ACHN (cell line): ENCODE measurements around the gene TIGD7.
A peak's percentile ranks its signal among the peaks of the same experiment; 100 is the strongest.
"Not testable (repeated sequence)": the region's sequence is repeated elsewhere in the genome, so short reads cannot be mapped to it uniquely, and the experiment has no call there.

Experiments
- DNase-seq: peaks from one replicate; pipeline ENCODE4 v3.0.0-alpha.2; 2015
- in situ Hi-C: cut with HindIII; loops from 2 replicates; pipeline ENCODE4 v1.10.0; 2017; ENCODE audit warnings: low sequenced_read_pairs, low pct_ligation_motif_present, low pct_unique_long_range_greater_than_20kb

The TIGD7 gene

DNA sequence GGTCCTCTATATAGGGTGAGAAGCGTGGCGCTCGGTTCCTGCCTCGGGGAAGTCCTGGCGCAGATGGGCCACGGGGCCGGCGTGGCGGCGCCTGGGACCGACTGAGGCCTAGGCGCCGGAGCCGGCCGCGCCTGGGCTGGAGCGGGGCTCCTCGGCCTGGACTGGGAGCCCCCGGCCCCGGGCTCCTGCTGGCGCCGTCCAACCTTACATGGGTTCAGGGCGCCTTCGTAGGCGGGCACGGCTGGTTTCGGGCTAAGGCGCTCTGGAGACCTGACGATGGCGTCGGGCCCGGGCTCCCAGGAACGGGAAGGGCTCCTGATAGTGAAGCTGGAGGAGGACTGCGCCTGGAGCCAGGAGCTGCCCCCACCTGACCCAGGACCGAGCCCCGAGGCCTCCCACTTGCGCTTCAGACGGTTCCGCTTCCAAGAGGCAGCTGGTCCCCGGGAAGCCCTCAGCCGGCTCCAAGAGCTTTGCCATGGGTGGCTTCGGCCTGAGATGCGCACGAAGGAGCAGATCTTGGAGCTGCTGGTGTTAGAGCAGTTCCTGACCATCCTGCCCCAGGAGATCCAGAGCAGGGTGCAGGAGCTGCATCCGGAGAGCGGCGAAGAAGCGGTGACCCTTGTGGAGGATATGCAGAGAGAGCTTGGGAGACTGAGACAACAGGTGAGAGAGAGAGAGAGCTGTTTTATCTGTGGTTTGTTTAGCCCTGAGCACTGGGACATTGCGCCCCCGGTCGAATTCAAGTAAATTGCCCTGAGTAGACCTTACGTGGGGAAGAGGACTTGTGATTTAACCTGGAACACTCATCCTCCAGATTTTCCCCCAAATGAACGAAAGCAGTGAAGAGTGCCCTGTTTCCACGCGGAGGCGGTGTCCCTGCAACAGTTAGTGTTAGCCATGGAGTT, 21.4 kb downstream of the TIGD7 start:
- in situ Hi-C loops: no loop called here
- no peak for DNase-seq

DNA sequence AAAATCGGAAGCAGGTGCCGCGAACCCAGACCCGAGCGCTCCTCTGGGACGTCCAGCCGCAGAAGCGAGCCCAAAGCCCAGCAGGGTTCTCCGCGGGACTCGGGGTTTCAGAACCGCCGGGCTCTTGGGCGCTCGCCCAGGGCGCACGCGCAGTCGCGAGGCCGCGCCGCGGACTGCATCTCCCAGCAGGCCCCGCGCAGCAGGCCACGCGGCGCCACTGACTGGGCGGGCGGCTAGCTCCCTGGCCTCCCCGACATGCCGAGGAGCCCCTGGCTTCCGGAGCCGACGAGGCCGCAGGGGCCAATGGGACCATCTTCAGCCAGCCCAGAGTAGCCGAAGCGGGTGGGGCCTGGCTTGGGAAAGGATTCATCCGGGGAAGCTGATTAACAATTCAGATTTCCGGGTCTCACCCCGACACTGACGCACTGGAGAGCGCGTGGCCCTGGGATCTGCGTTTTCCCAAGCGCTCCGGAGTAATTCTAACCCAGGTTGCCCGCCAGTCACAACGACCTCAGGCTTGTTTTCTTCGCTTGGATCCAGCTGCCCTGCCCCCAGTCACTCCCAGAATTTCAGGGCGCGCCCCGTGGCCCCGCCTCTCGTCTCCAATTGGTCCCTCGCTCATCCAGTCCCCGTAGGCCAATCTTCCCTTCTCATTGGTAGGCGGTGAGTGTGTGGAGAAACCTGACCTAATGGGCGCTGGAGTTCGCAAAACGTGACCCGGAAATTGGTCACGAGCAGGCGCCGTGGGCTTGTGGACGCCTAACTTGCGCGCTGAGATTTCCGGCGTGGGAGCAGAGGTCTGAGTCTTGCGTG, 22.3 kb downstream of the TIGD7 start, which contains the start of gene ZNF263:
Gene ZNF263, plus strand, starts transcription at position 762 of the 813 bp plus-strand sequence. CDS start 328 bp downstream, outside the sequence.
- DNase-seq: peak; percentile 99
- in situ Hi-C loops: no loop called here

DNA sequence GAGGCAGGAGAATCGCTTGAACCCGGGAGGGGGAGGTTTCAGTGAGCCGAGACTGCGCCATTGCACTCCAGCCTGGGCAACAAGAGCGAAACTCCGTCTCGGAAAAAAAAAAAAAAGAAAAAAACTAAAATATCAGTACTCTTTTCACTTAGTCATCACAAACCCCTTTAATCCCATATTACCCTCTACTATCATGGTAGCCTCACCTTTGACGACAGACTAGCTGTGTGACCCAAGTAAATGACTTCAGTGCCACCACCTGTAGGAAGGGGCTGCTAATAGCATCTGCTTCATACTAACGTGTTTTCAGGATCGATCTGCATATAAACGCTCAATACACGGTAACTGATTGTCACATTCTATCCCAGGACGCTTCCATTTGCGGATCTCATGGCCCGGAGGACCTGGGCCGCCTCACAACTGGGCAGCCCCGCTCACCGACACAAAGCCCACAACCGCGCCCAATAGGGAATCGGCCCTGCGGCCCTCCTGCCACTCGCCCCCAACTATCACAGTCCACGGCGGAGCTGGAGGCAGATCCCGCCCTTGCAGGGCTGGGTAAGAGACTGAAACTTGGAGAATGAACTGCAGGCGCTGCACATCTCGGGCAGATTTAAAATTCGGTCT, 23.0 kb downstream of the TIGD7 start:
- in situ Hi-C loops: no loop called here
- DNase-seq: peak; percentile 82

DNA sequence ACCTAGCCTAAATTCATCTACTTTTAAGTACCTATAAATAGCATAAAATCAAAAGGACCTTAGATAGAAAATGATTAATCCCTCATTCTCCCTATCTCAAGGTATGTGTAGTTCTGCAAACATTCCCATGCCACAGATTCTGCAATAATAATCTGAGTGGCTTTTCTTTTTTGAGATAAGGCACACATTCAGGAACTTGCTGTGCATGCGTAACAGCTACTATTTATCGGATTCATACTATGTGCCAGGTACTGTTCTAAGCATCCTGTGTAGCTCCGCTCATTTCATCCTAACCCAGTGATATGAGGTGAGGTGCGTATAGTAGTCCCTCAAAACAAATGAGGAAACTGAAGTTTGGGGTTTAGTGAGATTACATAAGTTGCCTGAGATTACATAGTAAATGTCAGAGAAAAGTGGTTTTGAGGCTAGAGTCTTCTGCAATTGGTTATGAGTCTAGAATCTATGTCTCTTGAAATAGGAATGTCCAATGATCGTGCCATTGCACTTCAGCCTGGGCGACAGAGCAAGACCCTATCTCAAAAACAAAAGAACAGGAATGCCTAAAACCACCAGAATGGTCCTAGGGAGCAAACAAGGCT, 23.9 kb downstream of the TIGD7 start:
- in situ Hi-C loops: no loop called here
- DNase-seq: no peak

DNA sequence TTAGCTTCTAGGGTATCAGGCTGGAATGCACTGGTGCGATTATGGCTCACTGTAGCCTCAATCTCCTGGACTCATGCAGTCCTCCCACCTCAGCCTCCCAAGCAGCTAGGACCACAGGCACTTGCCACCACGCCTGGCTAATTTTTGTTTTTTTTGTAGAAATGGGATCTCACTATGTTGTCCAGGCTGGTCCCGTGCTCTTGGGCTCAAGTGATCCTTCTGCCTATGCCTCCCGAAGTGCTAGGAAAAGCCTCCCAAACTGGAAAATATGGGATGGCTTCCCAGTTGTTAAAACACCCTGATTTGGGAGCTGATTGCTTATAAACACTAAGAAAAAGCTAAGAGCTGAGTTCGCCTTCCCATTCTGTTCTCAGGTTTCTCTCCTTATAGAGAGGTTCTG, 28.6 kb downstream of the TIGD7 start:
- in situ Hi-C loops: no loop called here
- DNase-seq: no peak

DNA sequence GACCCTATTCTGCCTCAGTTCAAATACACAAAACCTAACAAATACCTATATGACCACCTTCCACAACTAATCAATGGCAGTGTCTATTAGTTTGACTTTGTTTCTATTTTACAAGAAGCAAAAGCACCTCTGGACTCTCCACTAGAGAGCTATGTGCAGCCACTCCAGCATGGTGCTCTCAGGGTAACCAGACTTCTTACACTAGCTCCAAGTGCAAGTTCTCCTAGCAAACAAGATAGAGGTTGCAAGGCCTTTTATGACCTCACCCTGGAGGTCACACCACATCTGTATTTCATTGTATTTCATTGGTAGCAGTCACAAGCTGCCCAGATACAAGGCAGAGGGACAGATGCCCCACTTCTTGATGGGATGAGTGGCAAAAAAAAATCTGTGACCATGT, 30.3 kb downstream of the TIGD7 start:
- DNase-seq: no peak
- in situ Hi-C loops: no loop called here

DNA sequence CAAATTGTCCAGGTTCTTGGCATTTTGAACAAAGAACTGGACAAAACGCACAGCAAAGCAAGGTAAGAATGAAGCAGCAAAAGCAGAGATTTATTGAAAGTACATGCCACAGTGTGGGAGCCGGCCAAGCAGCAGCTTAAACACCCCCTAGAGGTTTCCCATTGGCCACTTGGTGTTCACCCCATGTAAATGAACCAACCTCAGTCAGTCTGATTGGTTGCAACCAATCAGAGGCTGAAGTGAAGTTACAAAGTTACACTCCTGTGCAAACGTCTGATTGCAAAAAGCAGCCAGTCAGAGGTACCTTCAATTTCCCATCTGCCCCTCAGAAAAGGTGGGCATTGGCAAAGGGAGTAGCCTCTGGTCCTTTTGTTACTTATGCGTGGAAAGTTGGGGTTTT, 30.7 kb downstream of the TIGD7 start:
- DNase-seq: peak; percentile 67
- in situ Hi-C loops: no loop called here

DNA sequence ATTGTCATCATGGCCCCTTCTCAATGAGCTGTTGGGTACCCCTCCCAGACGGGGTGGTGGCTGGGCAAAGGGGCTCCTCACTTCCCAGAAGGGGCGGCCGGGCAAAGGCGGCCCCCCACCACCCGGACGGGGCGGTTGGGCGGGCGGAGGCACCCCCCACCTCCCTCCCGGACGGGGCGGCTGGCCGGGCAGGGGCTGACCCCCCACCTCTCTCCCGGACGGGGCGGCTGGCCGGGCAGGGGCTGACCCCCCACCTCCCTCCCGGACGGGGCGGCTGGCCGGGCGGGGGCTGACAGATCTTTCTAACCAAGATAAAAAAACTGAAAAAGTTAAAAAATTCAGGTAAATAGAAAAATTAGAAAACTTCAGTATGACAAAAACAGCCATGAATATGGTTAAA, 33.9 kb downstream of the TIGD7 start:
- DNase-seq, in situ Hi-C loops: not testable (repeated sequence)

DNA sequence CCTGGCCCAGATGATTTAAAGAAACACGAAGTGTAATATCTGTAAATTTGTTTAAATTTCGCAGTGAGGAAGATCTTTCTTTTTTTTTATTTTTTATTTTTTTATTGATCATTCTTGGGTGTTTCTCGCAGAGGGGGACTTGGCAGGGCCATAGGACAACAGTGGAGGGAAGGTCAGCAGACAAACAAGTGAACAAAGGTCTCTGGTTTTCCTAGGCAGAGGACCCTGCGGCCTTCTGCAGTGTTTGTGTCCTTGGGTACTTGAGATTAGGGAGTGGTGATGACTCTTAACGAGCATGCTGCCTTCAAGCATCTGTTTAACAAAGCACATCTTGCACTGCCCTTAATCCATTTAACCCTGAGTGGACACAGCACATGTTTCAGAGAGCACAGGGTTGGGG, 34.5 kb downstream of the TIGD7 start:
- DNase-seq, in situ Hi-C loops: not testable (repeated sequence)

DNA sequence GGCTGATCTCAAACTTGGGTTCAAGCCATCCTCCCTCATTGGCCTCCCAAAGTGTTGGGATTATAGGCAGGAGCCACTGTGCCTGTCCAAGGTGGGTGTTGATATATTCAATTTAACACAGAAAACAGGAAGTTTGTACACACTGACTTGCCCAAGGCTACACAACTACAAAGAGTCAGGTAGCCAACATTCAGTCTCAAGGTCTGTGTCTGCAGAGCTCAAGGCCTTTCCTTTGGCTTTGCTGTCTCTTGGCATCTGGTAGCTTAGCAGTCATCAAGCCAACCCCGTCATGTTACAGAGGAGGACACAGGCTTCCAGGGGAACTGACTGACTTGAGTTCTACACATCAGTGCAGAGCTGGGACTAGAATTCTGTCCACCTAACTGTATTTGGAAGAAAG, 36.9 kb downstream of the TIGD7 start:
- in situ Hi-C loops: no loop called here

DNA sequence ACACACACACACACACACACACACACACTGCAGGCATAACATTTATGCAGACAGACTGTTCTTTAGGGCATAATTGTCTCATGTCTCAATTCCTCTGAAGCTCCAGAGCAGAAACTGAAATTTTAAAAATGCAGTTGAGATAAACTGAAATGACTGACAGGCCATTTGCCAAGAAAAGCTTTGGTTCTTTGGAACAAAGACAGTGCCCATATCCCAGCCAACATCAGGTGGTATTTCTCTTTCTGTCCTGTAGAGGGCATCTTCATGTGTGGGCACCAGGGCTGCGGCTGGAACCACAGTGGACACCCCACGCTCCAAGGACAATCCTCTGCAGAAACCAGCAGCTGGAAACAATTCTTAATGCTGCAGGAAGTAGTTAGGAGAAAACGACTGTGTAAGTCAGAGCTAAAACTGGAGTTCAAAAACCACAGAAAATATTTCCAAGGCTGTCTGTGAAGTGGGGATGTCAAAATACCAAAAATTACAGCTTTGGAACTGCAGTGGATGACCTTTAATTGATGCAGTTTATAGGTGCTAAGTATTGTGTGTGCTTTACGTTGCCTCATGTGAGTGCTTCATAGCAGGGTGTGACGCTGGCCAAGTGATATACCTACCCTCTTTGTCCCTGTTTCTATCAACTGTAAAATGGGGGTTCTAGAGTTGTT, 38.2 kb downstream of the TIGD7 start:
- DNase-seq: peak; percentile 35
- in situ Hi-C loops: no loop called here

More for the DNA sequence above, 36.9 kb downstream of the TIGD7 start:
- no peak for DNase-seq

DNA sequence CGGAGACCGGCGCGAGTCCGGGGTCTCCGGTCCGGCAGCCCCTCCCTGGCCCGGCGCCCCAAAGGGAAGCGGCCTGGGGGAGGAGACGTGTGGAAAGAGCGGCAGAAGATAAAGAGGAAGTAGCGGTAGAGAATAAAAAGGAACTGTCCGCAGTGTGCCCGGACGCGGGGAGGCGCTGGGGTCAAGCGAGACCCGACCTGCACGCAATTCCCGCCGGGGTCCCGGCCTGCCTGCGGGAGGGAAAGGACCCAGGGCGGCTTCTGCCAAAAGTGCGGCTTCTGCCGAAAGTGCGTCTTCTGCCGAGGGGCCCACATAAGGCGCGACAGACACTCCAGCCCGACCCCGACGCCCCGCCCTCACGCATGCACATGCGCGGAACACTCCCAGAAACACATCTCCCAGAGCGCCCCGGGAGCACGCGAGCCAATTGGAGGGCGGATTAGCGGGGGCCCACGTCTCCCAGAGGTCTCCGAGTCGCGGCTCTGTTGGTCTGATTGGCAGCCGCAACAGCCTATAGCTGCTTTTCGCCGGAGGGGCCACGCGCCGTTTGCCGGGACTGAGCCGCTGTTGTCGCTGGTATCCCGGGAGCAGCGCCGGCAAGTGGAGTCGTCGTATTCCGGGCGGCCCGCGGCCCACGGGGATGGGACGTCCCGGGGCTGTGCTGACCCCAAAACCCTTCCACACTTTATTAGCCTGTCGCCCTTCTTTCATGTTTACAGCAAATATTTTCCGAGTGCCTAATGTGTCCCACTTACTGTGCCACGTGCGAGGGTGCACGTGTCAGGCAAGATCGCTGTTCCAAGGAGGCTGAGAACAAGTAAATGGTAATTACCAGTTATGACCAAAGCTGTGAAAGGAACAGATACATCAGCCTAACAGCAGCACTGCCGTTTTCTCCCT, 40.8 kb downstream of the TIGD7 start:
- in situ Hi-C loops: no loop called here
- peak; percentile 99 for DNase-seq

DNA sequence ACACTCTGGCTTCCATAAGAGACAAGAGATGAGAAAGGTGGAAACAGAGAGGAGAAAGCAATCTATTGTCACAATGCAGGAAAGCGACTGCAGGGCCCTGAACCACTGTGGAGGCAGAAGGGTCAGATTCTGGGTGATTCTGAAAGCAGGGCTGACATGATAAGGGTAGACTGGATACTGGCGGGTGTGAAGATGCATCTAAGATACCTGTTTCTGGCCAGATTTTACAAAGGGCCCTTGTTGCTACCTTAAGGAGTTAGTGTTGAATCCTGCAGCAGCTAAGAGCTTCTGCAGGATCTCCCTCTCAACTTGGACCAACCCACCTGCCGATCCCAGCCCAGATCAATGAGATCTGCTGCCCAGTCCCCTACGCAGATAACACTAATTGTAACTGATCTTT, 42.7 kb downstream of the TIGD7 start:
- in situ Hi-C loops: no loop called here
- DNase-seq: no peak

DNA sequence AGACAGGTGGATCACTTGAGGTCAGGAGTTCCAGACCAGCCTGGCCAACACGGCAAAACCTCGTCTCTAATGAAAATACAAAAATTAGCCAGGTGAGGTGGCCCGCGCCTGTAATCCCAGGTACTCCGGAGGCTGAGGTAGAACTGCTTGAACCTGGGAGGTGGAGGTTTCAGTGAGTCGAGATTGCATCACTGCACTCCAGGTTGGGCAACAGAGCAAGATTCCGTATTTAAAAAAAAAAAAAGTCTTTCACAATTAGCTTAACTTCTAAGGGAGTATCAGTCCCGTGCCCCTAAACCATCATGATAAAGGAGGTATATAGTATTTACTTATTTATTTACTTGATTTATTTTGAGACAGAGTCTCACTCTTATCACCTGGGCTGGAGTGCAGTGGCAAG, 45.4 kb downstream of the TIGD7 start:
- no peak for DNase-seq
- in situ Hi-C loops: no loop called here

DNA sequence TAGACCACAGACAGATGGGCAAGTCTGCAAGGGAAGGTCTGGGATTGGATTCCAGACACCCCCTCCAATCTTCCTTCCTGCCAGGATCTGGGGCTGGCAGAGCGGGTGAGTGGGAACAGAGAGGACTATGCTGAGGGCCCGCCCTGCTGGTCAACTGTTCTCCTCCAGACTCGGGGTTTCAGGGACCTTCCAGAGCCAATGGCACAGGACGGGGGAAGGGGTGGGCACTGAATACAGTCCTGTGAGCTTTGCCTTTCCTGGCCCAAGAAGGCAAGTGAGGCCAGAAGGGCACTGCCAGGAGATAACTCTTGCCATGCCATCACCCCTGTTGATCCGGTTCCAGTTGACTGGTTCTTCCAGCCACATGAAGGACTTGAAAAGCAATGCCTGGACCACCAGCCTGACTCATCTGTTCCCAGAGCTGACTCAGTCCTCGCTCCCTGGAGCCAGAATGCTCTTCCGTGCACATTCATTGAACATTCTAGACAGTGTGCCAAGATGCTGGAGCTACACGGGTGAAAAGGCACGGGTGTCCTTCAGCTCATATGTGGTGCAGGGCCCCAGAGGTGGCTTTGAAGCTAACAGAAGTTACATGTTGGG, 48.3 kb downstream of the TIGD7 start:
- in situ Hi-C loops: no loop called here
- DNase-seq: peak; percentile 98

DNA sequence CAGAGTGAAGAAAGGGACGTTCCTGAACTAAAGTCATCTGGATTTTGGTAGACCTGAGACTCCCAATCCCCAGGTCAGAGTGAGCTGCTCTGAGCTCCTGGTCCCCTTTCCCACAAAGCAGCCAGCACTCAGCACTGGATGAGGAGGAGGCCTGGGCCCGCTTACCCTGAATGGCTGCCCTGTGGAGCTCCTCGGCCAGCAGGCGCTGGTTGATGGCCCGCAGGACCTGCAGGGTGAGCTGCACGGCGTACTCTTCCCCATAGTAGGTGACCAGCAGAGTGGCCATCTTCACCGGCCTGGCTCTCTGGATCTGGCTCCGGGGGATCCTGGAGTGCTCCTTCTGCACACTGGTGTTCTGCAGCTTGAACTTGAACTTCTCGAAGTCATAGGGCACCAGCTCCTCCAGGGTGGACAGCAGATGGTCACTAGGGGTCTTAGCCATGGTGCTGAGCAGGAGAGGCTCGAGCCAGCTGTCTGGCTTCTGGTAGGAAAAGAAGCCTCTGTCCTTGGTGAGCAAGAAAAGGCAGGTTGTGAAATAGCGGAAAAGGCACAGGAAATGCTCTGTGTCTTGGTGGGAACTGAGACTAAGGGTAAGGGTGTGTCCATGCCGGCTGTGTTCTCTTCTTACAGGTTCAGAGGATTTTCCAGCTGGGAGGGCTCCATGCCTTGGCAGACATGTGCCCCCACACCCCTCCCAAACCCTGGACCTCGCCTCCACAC, 48.9 kb downstream of the TIGD7 start, which contains the start of gene MEFV:
Gene MEFV, minus strand, starts transcription at position 488 of the 720 bp plus-strand sequence. Its CDS starts 46 bp downstream, at position 442.
- in situ Hi-C loops: no loop called here
- DNase-seq: no peak
